Thymus (tissue), 11 donors: ENCODE results near the gene CHST11. TPM values are rescaled to one million over a fixed set of nuclear protein-coding genes. Genes with fewer than 3 reads are reported as not detected.

Source experiments
- DNase-seq, 9 donors: peaks; one replicate each; pipeline ENCODE4 v3.0.0-alpha.2; 2013; ENCODE audit warnings: low spot score in 9 of 9, low read depth in 6 of 9, missing footprints in 1 of 9
- H3K27ac ChIP-seq, 2 donors: one replicate each; pipeline ENCODE4 v1.5.1; 2013; ENCODE audit warnings: control low read depth in 1 of 2, low read depth in 1 of 2, low read length in 1 of 2, mild to moderate bottlenecking in 1 of 2, moderate library complexity in 1 of 2
- H3K27me3 ChIP-seq, 2 donors: one replicate each; pipeline ENCODE4 v1.5.1; 2013; ENCODE audit warnings: low read length in 1 of 2; ENCODE audit not compliant: control insufficient read depth in 2 of 2, insufficient read depth in 1 of 2
- H3K36me3 ChIP-seq, 2 donors: one replicate each; pipeline ENCODE4 v1.5.1; 2013; ENCODE audit warnings: low read length in 1 of 2, mild to moderate bottlenecking in 1 of 2, moderate library complexity in 1 of 2; ENCODE audit not compliant: control insufficient read depth in 2 of 2, insufficient read depth in 2 of 2
- H3K4me1 ChIP-seq, 2 donors: one replicate each; pipeline ENCODE4 v1.5.1; 2013; ENCODE audit warnings: low read length in 2 of 2; ENCODE audit not compliant: control insufficient read depth in 2 of 2, insufficient read depth in 2 of 2
- H3K4me3 ChIP-seq, 2 donors: one replicate each; pipeline ENCODE4 v1.5.1; 2013; ENCODE audit warnings: low read length in 2 of 2, control low read depth in 1 of 2, mild to moderate bottlenecking in 1 of 2
- H3K9me3 ChIP-seq, 2 donors: one replicate each; pipeline ENCODE4 v1.5.1; 2013; ENCODE audit warnings: low read length in 1 of 2, mild to moderate bottlenecking in 1 of 2; ENCODE audit not compliant: control insufficient read depth in 2 of 2, insufficient read depth in 1 of 2
- WGBS: extraction: QIAGEN DNeasy Blood & Tissue Kit; methylation state at CpG from one replicate; pipeline ENCODE4 v1.1.7; 2013; 5-methylcytosine and 5-hydroxymethylcytosine counted together
- polyA plus RNA-seq: library from polyadenylated mRNA; stranded (reverse); fragments of 200-250 nt; gene quantifications from one replicate; pipeline ENCODE4 v1.2.3, GENCODE V29; 2013
- total RNA-seq: library from RNA; stranded (reverse); fragments of 120-200 nt; gene quantifications from one replicate; pipeline ENCODE4 v1.2.4, GENCODE V29; 2013
- donor health status: healthy.

The CHST11 gene
- total and polyA plus RNA-seq, 2 donors, result 6.7 to 21.0 TPM

- H3K4me3 ChIP-seq, result no peak overlapping the region
- peaks cover 2 to 4% of the 10 kb centered on the region in 2 donors for H3K9me3 ChIP-seq
- H3K27ac ChIP-seq, result no peak overlapping the region
- no peaks in the 10 kb centered on the region for H3K4me1 ChIP-seq
- 99% methylated on average over 6 of the region's 6 CpGs for WGBS
- no peaks in the 10 kb centered on the region for H3K27me3 ChIP-seq
- DNase-seq, result no peak
- H3K36me3 ChIP-seq, result peaks cover 0 to 11% of the 10 kb centered on the region in 2 donors
Observed at GRCh38 chr12:104635607-104636343, 179.0 kb downstream of the CHST11 start.

GRCh38 chr12:104636496-104636895 lies 179.7 kb downstream of the CHST11 start:
- Histone ChIP-seq H3K4me1 (no peaks in the 10 kb centered on the region), H3K4me3 (no peak overlapping the region), H3K9me3 (peaks cover 2 to 11% of the 10 kb centered on the region in 2 donors), H3K27me3 (no peaks in the 10 kb centered on the region), H3K27ac (no peak overlapping the region), H3K36me3 (peaks cover 0 to 9% of the 10 kb centered on the region in 2 donors)
- no peak for DNase-seq
- over 99% methylated on average over 2 of the region's 2 CpGs for WGBS

- Histone ChIP-seq H3K9me3 (peaks cover 2 to 15% of the 10 kb centered on the region in 2 donors), H3K27me3 (no peaks in the 10 kb centered on the region), H3K4me1 (no peaks in the 10 kb centered on the region), H3K4me3 (no peak overlapping the region), H3K27ac (no peak overlapping the region), H3K36me3 (peaks cover 0 to 9% of the 10 kb centered on the region in 2 donors)
- no peak for DNase-seq
- WGBS, result 82% methylated on average over 6 of the region's 6 CpGs
Observed at GRCh38 chr12:104637604-104638003, 180.9 kb downstream of the CHST11 start.

- peaks cover 2 to 15% of the 10 kb centered on the region in 2 donors for H3K9me3 ChIP-seq
- no peak overlapping the region for H3K27ac ChIP-seq
- no peaks in the 10 kb centered on the region for H3K27me3 ChIP-seq
- H3K36me3 ChIP-seq, result peaks cover 0 to 9% of the 10 kb centered on the region in 2 donors
- H3K4me1 ChIP-seq, result peaks cover under 1 to 4% of the 10 kb centered on the region in 2 donors
- WGBS, result 96% methylated on average over 4 of the region's 4 CpGs
- H3K4me3 ChIP-seq, result no peak overlapping the region
- DNase-seq, result no peak
Observed at GRCh38 chr12:104638218-104638850, 181.6 kb downstream of the CHST11 start.

- H3K36me3 ChIP-seq, result peaks cover 0 to 9% of the 10 kb centered on the region in 2 donors
- H3K27ac ChIP-seq, result no peak overlapping the region
- no peak overlapping the region for H3K4me3 ChIP-seq
- H3K9me3 ChIP-seq, result peaks cover 2 to 15% of the 10 kb centered on the region in 2 donors
- 88% methylated on average over 3 of the region's 3 CpGs for WGBS
- DNase-seq, result no peak
- H3K4me1 ChIP-seq, result peaks cover 6 to 10% of the 10 kb centered on the region in 2 donors
- no peaks in the 10 kb centered on the region for H3K27me3 ChIP-seq
Observed at GRCh38 chr12:104638851-104639240, 182.1 kb downstream of the CHST11 start.

- 100% methylated on average over 1 of the region's 1 CpG for WGBS
- Histone ChIP-seq H3K27me3 (no peaks in the 10 kb centered on the region), H3K4me3 (no peak overlapping the region), H3K9me3 (peaks cover 2 to 15% of the 10 kb centered on the region in 2 donors), H3K36me3 (peaks cover 0 to 5% of the 10 kb centered on the region in 2 donors), H3K4me1 (peaks cover 19 to 22% of the 10 kb centered on the region in 2 donors), H3K27ac (no peak overlapping the region)
- DNase-seq, result no peak
Observed at GRCh38 chr12:104640956-104641355, 184.2 kb downstream of the CHST11 start.

GRCh38 chr12:104641862-104642261 lies 185.1 kb downstream of the CHST11 start:
- H3K27ac ChIP-seq, result no peak overlapping the region
- DNase-seq, result peak in 1 of 9 donors; percentile 18
- no peaks in the 10 kb centered on the region for H3K27me3 ChIP-seq
- H3K36me3 ChIP-seq, result peaks cover 2 to 5% of the 10 kb centered on the region in 2 donors
- no peak overlapping the region for H3K4me3 ChIP-seq
- H3K9me3 ChIP-seq, result peaks cover 2 to 15% of the 10 kb centered on the region in 2 donors
- H3K4me1 ChIP-seq, result peaks cover 19 to 22% of the 10 kb centered on the region in 2 donors
- 86% methylated on average over 3 of the region's 3 CpGs for WGBS

- peaks cover 2 to 15% of the 10 kb centered on the region in 2 donors for H3K9me3 ChIP-seq
- no peak overlapping the region for H3K4me3 ChIP-seq
- peaks cover 19 to 22% of the 10 kb centered on the region in 2 donors for H3K4me1 ChIP-seq
- H3K27ac ChIP-seq, result peak overlapping the region; percentile 19 to 68
- H3K27me3 ChIP-seq, result no peaks in the 10 kb centered on the region
- no peak for DNase-seq
- peaks cover 5% of the 10 kb centered on the region in 2 donors for H3K36me3 ChIP-seq
- 93% methylated on average over 8 of the region's 8 CpGs for whole genome bisulfite sequencing
Observed at GRCh38 chr12:104643093-104643818, 186.5 kb downstream of the CHST11 start.
